ENCODE data around the gene NUP85.
"Not testable (repeated sequence)": the region's sequence is repeated elsewhere in the genome, so short reads cannot be mapped to it uniquely, and the experiment has no call there.

NUP85 gene

DNA sequence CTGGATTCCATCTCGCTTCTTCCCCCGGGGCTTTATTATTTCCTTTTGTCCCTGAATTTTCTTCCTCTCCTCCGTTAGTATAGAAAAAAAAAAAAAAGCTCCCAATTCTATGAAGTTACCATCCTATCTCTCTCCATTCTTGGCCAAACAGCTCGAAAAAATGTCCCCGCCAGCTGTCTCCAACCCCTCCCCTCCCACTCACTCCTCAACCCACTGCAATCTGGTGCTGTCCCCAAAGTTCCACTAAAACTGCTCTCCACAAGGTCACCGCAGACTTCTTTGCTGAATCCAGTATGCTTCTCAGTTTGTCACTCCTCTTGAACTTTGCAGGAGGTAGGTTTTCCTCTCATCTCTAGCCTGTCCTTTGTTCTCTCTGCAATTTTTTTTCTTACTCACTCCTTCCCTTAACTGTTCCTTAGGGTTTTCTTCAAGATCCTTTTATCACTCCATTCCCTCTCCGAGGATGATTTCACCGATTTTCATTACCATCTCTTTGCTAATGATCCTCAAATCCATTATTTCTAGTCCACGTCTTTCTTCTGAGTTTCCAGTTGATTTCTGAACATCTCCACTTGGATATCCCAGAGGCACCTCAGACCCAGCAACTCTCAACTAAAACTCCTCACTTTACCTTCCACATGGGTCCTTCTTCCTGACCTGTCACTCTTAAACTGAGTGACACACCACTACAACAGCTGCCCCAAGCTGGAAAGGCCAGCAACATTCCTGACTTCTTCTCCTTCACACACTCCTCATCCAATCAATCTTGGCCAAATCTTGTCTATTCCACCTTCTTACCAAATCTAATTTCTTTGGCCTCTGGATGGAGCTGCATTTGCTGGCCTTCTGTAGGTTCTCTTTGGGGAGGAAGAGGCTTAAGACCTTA, 21.2 kb upstream of the NUP85 start:
- Histone ChIP-seq H3K27ac (peak overlapping the region; percentile 100; the same call in 1 of the 2 replicates), H3K9me3 (ENCODE audit: low read depth, low read length) (no peaks in the 10 kb centered on the region), H3K4me3 (no peak overlapping the region), H3K36me3 (ENCODE audit: insufficient read depth, low read length) (peaks cover 17% of the 10 kb centered on the region), H3K9ac (ENCODE audit: insufficient read length) (no peak overlapping the region)
- DNase-seq (ENCODE audit: low read depth, low spot score) = no peak
- TF ChIP-seq POLR2AphosphoS5 (IDR thresholded peaks at IDR 0.05; ENCODE audit: borderline replicate concordance, low read depth, low read length) = no peak
- TF ChIP-seq EZH2 (IDR thresholded peaks at IDR 0.05) = no peak
- no peak for TF ChIP-seq FOXP2 (optimal IDR thresholded peaks at IDR 0.05; ENCODE audit: control extremely low read depth, extremely low read length, insufficient read depth)

- no peak overlapping the region for H3K9ac ChIP-seq (ENCODE audit: insufficient read length)
- no peak overlapping the region for H3K27ac ChIP-seq
- no peaks in the 10 kb centered on the region for H3K9me3 ChIP-seq (ENCODE audit: low read depth, low read length)
- no peak for TF ChIP-seq EZH2 (IDR thresholded peaks at IDR 0.05)
- TF ChIP-seq FOXP2 (optimal IDR thresholded peaks at IDR 0.05; ENCODE audit: control extremely low read depth, extremely low read length, insufficient read depth) = no peak
- no peak for TF ChIP-seq POLR2AphosphoS5 (IDR thresholded peaks at IDR 0.05; ENCODE audit: borderline replicate concordance, low read depth, low read length)
- H3K36me3 ChIP-seq (ENCODE audit: insufficient read depth, low read length) = no peaks in the 10 kb centered on the region
- DNase-seq (ENCODE audit: low read depth, low spot score) = no peak
- no peak overlapping the region for H3K4me3 ChIP-seq
Observed at GRCh38 chr17:75188614-75189013, 16.9 kb upstream of the NUP85 start.

- no peak for DNase-seq (ENCODE audit: low read depth, low spot score)
- TF ChIP-seq FOXP2 (optimal IDR thresholded peaks at IDR 0.05; ENCODE audit: control extremely low read depth, extremely low read length, insufficient read depth) (no peak), EZH2 (IDR thresholded peaks at IDR 0.05) (no peak), POLR2AphosphoS5 (IDR thresholded peaks at IDR 0.05; ENCODE audit: borderline replicate concordance, low read depth, low read length) (no peak)
- Histone ChIP-seq H3K36me3 (ENCODE audit: insufficient read depth, low read length) (no peaks in the 10 kb centered on the region), H3K4me3 (no peak overlapping the region), H3K9me3 (ENCODE audit: low read depth, low read length) (no peaks in the 10 kb centered on the region), H3K27ac (no peak overlapping the region), H3K9ac (ENCODE audit: insufficient read length) (no peak overlapping the region)
Observed at GRCh38 chr17:75191584-75191983, 13.9 kb upstream of the NUP85 start.

DNA sequence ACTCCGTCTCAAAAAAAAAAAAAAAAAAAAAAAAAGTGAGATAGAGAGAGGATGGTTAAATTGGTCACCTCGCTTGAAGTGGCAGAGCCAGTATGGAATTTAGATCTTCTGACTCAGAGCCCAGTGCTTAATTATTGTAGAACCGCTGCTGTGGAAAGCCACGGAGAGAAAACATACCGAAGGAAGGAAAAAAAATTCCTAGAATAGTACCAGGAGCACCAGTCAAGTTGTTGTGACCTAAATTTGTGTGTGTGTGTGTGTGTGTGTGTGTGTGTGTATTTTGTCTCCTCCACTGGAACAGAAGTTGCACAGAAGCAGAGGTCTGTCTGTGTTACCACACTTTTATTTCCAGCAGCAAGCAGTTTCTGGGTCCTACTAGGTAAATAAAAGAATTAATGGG, 10.6 kb upstream of the NUP85 start:
- Histone ChIP-seq H3K4me3 (no peak overlapping the region), H3K27ac (no peak overlapping the region), H3K36me3 (ENCODE audit: insufficient read depth, low read length) (no peaks in the 10 kb centered on the region), H3K9me3 (ENCODE audit: low read depth, low read length) (no peaks in the 10 kb centered on the region), H3K9ac (ENCODE audit: insufficient read length) (no peak overlapping the region)
- TF ChIP-seq EZH2 (IDR thresholded peaks at IDR 0.05) (no peak), POLR2AphosphoS5 (IDR thresholded peaks at IDR 0.05; ENCODE audit: borderline replicate concordance, low read depth, low read length) (no peak), FOXP2 (optimal IDR thresholded peaks at IDR 0.05; ENCODE audit: control extremely low read depth, extremely low read length, insufficient read depth) (no peak)
- DNase-seq (ENCODE audit: low read depth, low spot score) = no peak

DNA sequence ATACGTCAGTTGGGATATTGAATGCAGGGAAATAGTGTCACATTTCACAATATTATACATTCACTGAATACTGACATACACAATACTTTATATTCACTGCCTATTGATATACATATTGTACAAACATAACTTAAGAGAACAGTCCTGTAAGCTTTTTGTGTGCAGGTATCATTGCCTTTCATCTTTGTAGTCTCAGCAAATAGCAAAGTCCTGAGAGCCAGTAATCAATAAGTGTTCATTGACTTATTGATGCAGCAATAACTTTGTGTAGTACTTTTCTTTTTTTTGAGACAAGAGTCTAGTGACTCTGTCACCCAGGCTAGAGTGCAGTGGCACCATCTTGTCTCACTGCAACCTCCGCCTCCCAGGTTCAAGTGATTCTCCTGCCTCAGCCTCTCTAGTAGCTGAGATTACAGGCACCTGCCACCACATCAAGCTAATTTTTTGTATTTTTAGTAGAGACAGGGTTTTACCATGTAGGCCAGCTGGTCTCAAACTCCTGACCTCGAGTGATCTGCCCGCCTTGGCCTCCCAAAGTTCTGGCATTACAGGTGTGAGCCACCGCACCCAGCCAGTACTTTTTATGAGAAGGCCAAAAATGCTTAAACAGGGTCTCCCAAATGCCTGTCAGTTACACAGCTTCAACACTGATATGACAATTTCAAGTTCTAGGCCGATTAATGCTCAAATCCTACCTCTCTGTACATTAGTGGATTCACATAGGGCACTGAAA, 5.4 kb upstream of the NUP85 start:
- Histone ChIP-seq H3K9ac (ENCODE audit: insufficient read length) (no peak overlapping the region), H3K27ac (no peak overlapping the region), H3K36me3 (ENCODE audit: insufficient read depth, low read length) (no peaks in the 10 kb centered on the region), H3K9me3 (ENCODE audit: low read depth, low read length) (no peaks in the 10 kb centered on the region), H3K4me3 (no peak overlapping the region)
- no peak for DNase-seq (ENCODE audit: low read depth, low spot score)
- TF ChIP-seq EZH2 (IDR thresholded peaks at IDR 0.05) (no peak), FOXP2 (optimal IDR thresholded peaks at IDR 0.05; ENCODE audit: control extremely low read depth, extremely low read length, insufficient read depth) (no peak)

GRCh38 chr17:75205793-75206163, 299 bp downstream of the NUP85 start:
- Histone ChIP-seq H3K36me3 (ENCODE audit: insufficient read depth, low read length) (peaks cover 23% of the 10 kb centered on the region), H3K4me3 (peak overlapping the region; percentile 99), H3K9ac (ENCODE audit: insufficient read length) (peak overlapping the region; percentile 98), H3K9me3 (ENCODE audit: low read depth, low read length) (no peaks in the 10 kb centered on the region), H3K27ac (peak overlapping the region; percentile 99)
- TF ChIP-seq FOXP2 (optimal IDR thresholded peaks at IDR 0.05; ENCODE audit: control extremely low read depth, extremely low read length, insufficient read depth) (no peak), POLR2AphosphoS5 (IDR thresholded peaks at IDR 0.05; ENCODE audit: borderline replicate concordance, low read depth, low read length) (no peak), EZH2 (IDR thresholded peaks at IDR 0.05) (no peak)
- no peak for DNase-seq (ENCODE audit: low read depth, low spot score)

GRCh38 chr17:75207050-75207407, 1.6 kb downstream of the NUP85 start:
- H3K9me3 ChIP-seq (ENCODE audit: low read depth, low read length); H3K27ac ChIP-seq; DNase-seq (ENCODE audit: low read depth, low spot score): not testable (repeated sequence)
- Histone ChIP-seq H3K36me3 (ENCODE audit: insufficient read depth, low read length) (peaks cover 34% of the 10 kb centered on the region), H3K9ac (ENCODE audit: insufficient read length) (peak overlapping the region; percentile 98), H3K4me3 (peak overlapping the region; percentile 99)

DNA sequence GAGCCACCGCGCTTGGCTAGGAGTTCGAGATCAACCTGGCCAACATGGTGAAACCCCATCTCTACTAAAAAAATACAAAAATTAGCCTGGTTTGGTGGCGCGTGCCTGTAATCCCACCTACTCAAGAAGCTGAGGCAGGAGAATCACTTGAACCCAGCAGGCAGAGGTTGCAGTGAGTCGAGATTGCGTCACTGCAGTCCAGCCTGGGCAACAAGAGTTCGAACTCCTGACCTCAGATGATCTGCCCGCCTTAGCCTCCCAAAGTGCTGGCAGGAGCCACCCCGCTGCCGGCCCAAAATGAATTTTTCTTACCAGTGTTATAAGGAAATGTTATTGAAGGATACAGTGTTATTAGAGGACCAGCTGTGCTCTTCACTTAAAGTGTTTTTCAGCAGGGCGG, 2.3 kb downstream of the NUP85 start:
- peaks cover 42% of the 10 kb centered on the region for H3K36me3 ChIP-seq (ENCODE audit: insufficient read depth, low read length)

More for the DNA sequence above, 2.3 kb downstream of the NUP85 start:
- Histone ChIP-seq H3K4me3 (no peak overlapping the region), H3K9me3 (ENCODE audit: low read depth, low read length) (no peaks in the 10 kb centered on the region), H3K9ac (ENCODE audit: insufficient read length) (no peak overlapping the region), H3K27ac (no peak overlapping the region)
- DNase-seq (ENCODE audit: low read depth, low spot score) = no peak
- TF ChIP-seq EZH2 (IDR thresholded peaks at IDR 0.05) = no peak
- no peak for TF ChIP-seq FOXP2 (optimal IDR thresholded peaks at IDR 0.05; ENCODE audit: control extremely low read depth, extremely low read length, insufficient read depth)
- no peak for TF ChIP-seq POLR2AphosphoS5 (IDR thresholded peaks at IDR 0.05; ENCODE audit: borderline replicate concordance, low read depth, low read length)
